ENCODE measurements around the gene ASB16.

The ASB16 gene

GRCh38 chr17:44204441-44204882, 34.0 kb downstream of the ASB16 start:
- no peak for DNase-seq (ENCODE audit: low read depth, low spot score)
- peak overlapping the region; percentile 16 for H3K27ac ChIP-seq

GRCh38 chr17:44205962-44206824, 35.7 kb downstream of the ASB16 start:
- no peak for DNase-seq (ENCODE audit: low read depth, low spot score)
- H3K27ac ChIP-seq = no peak overlapping the region

- DNase-seq (ENCODE audit: low read depth, low spot score) = no peak
- H3K27ac ChIP-seq = no peak overlapping the region
Measured at GRCh38 chr17:44206825-44207155, 36.3 kb downstream of the ASB16 start.

GRCh38 chr17:44207319-44207718, 36.8 kb downstream of the ASB16 start:
- no peak overlapping the region for H3K27ac ChIP-seq
- DNase-seq (ENCODE audit: low read depth, low spot score) = no peak

DNA sequence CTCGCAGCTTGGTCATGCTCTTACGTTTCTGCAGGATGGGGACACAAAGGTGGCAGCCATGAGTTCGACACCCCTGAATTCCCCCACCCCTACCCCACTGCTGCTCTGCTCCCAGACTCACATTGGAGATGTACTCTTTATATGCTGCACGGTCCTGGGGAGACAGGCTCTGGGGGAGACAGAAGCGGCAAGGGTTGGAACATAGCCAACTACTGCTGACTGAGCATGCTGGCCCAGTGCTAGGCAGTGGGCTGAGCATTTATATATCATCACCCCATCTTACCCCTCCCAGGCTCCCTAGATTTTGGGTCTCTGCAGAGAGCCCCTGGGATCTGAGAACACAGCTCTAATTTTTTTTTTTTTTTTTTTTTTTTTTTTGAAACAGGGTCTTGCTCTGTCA, 37.2 kb downstream of the ASB16 start:
- peak overlapping the region; percentile 71 for H3K27ac ChIP-seq
- DNase-seq (ENCODE audit: low read depth, low spot score) = no peak

- no peak for DNase-seq (ENCODE audit: low read depth, low spot score)
- peak overlapping the region; percentile 71 for H3K27ac ChIP-seq
Measured at GRCh38 chr17:44209786-44210341, 39.4 kb downstream of the ASB16 start.

DNA sequence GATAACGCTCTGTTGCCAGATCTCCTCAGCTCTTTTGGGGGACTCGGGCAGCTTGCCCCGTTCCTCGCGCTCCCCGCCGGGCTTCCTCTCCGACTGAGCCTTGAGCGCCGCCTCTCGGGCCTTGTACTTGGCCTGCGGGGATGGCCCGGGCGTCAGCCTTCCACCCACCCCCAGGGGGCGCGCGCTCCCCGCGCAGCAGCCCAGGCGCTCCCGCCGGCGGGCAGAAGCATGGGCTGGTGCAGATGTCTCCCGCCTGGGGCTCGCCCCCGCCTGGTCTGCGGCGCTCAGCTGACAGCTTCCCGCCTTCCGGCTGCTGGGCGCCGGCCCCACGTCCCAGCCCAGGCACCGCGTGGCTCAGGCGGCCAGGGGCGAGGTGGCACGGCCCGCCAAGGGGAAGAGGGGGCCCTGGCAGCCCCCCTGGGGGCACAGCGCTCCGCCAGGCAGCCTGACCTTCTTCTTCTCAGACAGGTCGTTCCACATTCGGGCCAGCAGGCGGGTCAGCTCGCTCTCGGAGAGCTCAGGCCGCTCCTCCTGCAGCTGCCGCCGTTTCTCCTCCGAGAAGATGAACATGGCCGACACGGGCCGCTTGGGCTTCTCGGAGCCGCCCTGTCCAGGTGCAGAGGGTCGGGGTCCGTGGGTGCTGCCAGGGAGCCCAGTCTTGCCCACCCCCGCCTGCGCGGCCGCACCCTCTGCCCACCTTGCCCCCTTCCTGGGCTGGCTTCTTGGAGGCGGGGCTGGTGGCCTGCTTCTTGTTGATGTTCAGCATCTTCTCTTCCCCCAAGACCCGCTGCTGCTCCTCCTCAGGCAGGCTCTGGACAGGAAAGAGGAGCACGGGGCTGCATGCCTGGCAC, 40.1 kb downstream of the ASB16 start:
- peak overlapping the region; percentile 71 for H3K27ac ChIP-seq
- DNase-seq (ENCODE audit: low read depth, low spot score) = no peak

- DNase-seq (ENCODE audit: low read depth, low spot score) = no peak
- H3K27ac ChIP-seq = no peak overlapping the region
Measured at GRCh38 chr17:44211281-44212265, 41.1 kb downstream of the ASB16 start.

DNA sequence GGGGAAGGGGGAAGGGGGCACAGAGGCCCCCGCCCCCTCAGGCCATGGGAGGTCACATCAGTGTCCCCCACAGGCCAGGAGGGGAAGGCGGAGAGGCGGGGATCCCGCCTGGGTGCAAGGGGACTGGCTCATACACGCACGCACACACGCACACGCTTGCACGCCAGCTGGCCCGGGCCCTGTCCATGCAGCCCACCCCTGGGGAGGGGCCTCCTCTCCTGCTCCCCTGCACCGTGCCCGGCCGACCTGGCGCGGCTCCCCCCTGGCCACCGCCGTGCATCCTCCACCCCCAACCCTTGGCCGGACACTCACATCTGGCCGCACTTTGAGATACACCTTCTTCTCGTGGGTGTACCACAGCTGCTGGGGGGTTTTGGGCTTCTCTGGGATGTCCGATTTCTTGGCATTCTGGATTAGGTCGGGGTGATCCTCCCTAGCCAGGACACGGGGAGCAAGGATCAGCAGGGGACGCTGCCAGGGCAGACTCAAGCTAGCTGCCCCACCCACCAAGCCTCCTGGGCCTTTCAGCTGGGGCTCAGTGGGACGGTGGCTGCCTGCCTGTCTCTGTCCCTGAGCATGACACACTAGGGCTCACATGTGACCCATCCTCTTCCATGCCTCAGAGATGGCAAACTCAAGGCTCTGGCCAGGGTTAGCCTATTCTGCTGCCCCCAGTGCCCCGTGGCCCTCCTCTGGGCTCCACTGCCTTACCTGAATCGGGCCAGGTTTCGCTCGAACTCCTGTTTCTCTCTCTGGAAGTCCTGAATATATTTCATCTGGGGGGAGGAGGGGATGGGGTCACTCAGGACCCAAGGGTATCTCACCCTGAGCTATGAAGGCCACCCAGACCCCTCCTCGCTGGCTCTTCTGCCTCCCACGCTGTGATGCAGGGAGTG, 42.3 kb downstream of the ASB16 start:
- H3K27ac ChIP-seq = no peak overlapping the region

GRCh38 chr17:44213403-44214229, 43.1 kb downstream of the ASB16 start:
- no peak for DNase-seq (ENCODE audit: low read depth, low spot score)
- H3K27ac ChIP-seq = no peak overlapping the region

More for the DNA sequence above, 42.3 kb downstream of the ASB16 start:
- no peak for DNase-seq (ENCODE audit: low read depth, low spot score)

- H3K27ac ChIP-seq = no peak overlapping the region
- no peak for DNase-seq (ENCODE audit: low read depth, low spot score)
Measured at GRCh38 chr17:44214230-44214494, 43.7 kb downstream of the ASB16 start.

DNA sequence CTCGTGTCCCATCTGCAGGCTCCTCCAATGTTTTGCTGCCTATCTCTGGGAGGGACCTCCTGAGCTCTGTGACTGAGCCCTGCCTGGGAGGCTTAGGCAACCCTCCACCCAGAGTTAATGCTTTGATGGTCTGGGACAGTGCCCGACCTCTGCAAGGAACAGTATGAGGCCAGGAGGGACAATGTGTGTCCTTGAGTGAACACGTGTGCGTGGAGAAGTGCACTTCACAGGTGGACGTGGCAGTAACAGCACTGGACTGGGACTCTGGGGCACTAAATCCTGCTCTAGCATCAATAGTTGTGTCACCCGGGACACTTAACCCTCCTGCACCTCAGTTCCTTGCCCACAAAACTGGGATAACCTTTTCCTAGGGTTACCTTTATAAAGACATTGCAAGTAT, 44.4 kb downstream of the ASB16 start:
- H3K27ac ChIP-seq = no peak overlapping the region

GRCh38 chr17:44216173-44216572, 45.7 kb downstream of the ASB16 start:
- H3K27ac ChIP-seq = no peak overlapping the region
- no peak for DNase-seq (ENCODE audit: low read depth, low spot score)

More for the DNA sequence above, 44.4 kb downstream of the ASB16 start:
- DNase-seq (ENCODE audit: low read depth, low spot score) = no peak

GRCh38 chr17:44216694-44217093, 46.2 kb downstream of the ASB16 start:
- DNase-seq (ENCODE audit: low read depth, low spot score) = no peak
- no peak overlapping the region for H3K27ac ChIP-seq

DNA sequence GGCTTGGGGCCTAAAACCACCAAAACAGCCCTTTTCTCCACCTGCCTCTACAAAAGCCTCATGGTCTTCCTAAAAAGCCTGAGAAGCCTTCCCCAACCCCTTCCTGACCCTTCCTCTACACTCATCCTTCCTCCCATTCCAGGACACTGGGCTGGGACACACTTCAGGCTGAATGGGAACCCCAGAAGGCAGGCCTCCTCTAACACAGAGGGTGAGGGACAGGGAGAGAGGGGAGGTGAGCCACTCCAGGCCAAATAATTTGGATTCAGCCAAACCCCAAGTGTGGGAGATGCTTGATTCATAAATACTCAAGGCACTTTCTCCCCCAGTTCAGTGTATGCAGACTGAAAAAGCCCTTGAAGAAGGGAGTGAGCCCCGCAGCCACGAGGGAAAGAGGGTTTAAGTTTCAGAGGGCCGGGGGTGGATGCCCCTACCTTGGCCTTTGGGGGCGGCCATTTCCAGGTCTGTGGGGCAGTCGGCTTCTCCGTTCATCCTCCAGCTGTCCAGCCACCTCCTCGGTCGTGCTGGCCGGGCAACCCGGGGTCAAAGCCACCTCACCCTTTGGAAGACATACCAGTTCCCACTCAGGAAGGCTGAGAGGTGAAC, 47.3 kb downstream of the ASB16 start:
- DNase-seq (ENCODE audit: low read depth, low spot score) = no peak
- H3K27ac ChIP-seq = peak overlapping the region; percentile 96

DNA sequence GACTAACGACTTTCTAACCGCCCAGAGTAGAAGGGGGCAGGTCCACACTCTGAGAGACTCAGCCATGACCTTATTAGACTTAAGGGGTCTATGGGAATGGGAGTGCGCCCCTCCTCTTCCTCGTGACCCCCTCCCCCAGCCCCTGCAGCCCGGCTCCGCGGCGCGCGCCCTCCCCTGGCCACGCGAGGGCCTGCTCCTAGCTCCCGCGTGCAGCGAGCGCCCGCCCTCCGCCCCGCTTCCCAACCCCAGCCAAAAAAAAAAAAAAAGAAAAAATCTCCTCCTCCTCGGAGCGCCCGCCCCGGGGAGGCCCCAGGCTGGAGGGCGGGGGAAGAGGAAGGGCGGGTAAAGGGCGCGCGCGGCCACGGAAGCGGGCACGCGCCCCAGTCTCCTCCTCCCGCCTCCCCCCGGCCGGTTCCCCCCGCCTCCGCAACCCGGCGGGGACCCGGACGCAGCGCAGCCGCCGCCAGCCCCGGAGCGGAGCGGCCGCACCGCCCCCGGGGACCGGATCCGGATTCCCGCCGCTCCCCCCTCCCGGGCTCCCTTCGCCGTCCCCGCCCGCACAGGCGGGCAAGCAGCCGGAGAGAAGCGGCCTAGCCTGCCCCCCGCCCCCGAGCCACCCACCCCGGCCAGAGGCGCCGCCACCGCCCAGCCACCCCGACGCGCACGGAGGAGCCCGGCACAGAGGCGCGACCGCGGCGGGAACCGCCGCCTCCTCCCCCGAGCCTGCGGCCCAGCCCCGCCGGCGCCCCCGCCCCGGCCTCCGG, 48.0 kb downstream of the ASB16 start:
- DNase-seq (ENCODE audit: low read depth, low spot score) = no peak
- peak overlapping the region; percentile 96 for H3K27ac ChIP-seq

GRCh38 chr17:44219108-44219615, 48.7 kb downstream of the ASB16 start:
- peak overlapping the region; percentile 96 for H3K27ac ChIP-seq
- DNase-seq (ENCODE audit: low read depth, low spot score) = no peak
